GM19324 (cell line): ENCODE data around the gene VAMP4.
"Not testable (repeated sequence)": the region's sequence is repeated elsewhere in the genome, so short reads cannot be mapped to it uniquely, and the experiment has no call there.

Source experiments
- ATAC-seq: cut with Tn5 transposase; IDR thresholded peaks from one replicate; pipeline ENCODE4 v1.9.1; 2021; ENCODE audit warnings: mild to moderate bottlenecking, moderate library complexity; ENCODE audit not compliant: unreplicated experiment, low FRiP score

VAMP4 gene

DNA sequence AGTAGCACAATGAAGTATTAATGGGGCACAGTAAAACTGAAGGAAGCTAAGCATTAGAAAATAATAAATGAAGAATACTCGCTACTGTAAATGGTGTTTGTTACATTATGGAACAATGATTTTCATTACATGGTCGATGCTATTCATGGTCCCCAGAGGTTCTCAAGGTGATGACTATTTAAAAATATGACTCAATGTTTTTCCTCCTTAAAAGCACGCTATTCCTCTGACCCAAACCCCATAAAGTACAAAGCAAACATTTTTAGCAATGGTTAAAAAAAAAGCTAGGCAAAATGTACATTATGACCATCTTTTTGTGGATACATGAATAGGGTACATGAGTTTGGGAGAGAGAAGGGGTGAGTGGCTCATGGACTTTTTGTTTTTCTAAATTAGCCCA lies 34.3 kb downstream of the VAMP4 start:
- no peak for ATAC-seq

DNA sequence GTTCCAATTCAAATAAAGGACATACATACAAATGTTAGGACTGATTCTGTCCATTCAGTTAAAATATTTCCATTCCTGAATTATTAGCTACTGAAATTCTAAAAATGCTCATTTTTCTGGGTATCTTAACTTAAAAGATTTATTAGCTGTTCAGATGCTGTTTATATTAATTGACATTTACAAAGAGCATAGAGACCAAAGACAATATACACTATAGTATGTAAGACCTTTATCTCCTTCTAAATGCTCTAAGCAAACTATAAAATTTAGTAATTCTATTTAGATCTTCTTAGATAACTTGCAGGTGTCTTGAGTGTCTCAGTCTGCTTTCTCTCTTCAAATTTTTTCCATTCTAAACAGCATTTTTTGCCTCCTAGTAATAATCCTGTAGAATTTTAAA lies 39.3 kb downstream of the VAMP4 start:
- ATAC-seq = no peak

DNA sequence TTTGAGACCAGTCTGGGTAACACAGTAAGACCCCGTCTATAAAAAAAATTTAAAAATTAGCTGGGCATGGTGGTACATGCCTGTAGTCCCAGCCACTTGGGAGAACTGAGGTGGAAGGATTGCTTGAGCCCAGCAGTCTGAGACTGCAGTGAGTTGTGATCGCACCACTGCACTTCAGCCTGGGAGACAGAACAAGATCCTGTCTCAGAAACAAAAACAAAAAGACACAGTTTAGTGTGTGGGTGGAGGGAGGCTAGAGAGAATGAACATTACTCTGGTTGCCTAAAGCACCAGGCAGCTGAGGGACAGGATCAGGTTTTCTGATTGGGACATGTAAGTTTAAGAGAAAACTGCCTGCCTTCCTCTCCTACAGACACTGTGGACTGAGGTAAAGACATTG lies 42.3 kb downstream of the VAMP4 start:
- no peak for ATAC-seq

GRCh38 chr1:171695772-171696171 lies 46.1 kb downstream of the VAMP4 start:
- not testable (repeated sequence) for ATAC-seq

- ATAC-seq = not testable (repeated sequence)
Observed at GRCh38 chr1:171693541-171693940, 48.3 kb downstream of the VAMP4 start.

DNA sequence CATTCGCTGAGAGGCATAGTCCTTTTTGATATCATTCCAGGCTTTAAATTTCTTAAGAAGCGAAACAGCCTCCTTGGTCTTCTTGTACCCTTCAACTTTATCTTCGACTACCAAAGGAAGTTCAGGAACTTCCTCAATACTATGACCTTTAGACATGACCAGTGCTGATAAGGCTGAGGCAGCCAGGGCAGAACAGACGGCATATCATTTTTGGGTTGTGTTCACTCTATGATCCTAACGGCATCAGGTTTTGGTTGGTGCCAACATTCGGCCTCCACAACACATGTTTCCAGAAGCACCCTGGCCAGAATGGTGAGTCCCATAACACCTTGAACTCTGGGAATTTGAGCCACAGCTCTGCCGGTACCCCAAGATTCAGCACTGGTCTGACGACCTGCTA lies 58.0 kb downstream of the VAMP4 start:
- ATAC-seq = no peak

DNA sequence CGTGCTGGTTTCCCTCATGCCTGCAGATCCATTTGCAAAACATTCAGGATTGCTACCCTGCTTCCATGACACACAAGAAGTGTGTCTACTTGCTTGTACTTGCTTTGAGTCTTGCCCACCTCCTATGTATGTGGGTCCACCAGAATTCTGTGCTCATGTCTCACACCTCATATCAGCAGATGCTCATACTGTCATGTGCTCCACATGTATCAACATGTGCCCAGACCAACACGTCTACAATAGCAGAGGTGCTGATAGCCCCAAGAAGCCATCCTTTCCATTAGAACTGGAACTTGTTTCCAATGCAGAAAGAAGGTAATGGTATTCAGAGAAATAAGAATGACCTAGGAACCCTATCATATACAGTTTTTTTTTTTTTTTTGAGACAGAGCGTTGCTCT lies 61.5 kb downstream of the VAMP4 start:
- no peak for ATAC-seq

DNA sequence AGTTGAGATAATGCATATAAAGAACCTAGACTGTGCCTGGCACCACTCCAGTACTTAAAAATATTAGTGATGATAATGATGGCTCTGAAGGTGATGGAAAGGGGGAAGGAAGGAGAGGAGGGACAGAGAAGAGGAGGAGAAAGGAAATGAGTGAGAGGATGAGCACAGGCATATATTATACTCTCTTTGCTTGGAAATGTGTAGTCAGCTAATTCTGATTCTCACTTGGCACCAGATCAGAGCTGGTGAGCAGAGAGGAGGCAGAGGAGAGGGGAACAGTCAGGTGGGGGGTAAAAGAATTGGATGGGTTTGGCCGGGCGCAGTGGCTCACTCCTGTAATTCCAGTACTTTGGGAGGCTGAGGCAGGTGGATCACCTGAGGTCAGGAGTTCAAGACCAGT lies 65.0 kb downstream of the VAMP4 start:
- no peak for ATAC-seq

GRCh38 chr1:171674431-171675405 lies 67.1 kb downstream of the VAMP4 start:
- ATAC-seq = no peak

- ATAC-seq = no peak
Observed at GRCh38 chr1:171670739-171671138, 71.1 kb downstream of the VAMP4 start.

DNA sequence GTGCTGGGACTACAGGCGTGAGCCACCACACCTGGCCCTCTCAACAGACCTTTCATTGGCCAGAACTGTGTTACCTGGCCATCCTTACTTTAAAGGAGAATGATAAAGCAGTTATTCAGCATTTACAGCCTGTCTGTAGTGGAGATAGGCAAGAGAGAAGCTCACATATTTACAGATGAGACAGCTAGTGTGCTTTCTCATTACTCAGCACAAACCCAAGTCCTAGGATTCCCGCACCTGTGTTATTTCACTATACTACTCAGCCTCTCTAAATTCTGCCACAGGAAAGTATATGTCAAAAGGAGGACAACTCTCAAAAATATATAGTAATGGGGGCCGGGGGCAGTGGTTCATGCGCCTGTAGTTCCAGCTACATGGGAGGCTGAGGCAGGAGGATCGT lies 73.5 kb downstream of the VAMP4 start:
- ATAC-seq = no peak

DNA sequence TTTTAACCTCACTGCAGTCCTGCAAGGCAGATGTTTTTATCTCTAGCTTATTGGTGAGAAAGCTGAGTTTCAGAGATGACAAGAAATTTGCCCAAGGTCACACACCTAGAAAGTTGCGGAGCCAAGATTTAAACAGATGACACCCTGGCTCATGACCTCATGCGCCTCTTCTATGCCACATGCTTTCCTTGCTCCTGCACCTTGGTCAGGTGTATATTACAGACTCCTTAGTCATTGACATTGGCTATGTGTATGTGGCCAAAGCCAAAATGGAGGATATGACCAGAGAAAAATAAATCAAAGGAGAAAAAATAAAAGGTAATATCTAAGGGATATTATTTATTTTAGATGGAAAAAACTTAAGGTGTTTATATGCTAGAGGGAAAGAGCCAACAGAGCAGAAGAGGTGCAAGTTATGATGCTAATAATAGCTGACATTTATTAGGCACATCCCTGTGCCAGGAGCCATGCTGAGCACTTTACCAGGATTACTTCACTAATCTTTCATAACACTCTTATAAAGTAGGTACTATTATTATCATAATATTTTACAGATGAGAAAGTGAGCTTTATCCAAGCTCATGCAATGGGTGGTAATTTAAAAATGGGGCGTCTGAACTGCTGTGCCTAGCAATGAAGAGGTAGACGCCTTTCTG lies 75.6 kb downstream of the VAMP4 start:
- no peak for ATAC-seq

DNA sequence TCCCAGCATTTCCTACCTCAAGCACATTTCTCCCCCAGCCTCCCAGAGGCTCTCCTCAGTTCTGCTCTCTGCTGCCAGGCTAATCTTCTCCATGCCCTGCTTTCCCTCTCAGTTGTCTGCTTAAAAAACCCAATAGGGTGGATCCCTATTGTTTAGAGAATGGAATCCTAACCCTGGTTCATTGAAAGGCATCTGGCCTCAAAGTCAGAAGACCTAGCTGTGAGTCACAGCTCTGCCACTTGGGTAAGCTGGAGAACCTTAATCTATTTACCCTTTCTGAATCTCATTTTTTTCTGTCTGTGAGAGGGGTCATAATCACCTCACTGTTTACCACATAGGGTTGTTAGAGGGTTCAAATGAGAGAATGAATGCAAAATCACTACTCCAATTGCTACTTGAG lies 76.9 kb downstream of the VAMP4 start:
- no peak for ATAC-seq

GRCh38 chr1:171663854-171664575 lies 77.8 kb downstream of the VAMP4 start:
- ATAC-seq = no peak

GRCh38 chr1:171663036-171663853 lies 78.6 kb downstream of the VAMP4 start:
- no peak for ATAC-seq

GRCh38 chr1:171661076-171661650 lies 80.7 kb downstream of the VAMP4 start:
- ATAC-seq = no peak

DNA sequence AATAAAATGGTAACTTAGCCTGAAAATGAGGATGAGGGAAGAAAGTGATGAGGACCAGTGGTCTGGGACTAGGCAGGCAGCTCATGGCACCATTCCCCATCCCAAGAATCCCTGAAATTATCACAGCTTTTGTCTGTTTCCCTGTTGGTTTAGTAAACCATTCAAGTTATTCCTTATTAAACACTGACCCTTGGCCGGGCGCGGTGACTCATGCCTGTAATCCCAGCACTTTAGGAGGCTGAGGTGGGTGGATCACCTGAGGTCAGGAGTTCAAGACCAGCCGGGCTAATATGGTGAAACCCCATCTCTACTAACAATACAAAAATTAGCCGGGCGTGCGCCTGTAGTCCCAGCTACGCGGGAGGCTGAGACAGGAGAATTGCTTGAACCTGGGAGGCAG lies 85.7 kb downstream of the VAMP4 start:
- not testable (repeated sequence) for ATAC-seq

DNA sequence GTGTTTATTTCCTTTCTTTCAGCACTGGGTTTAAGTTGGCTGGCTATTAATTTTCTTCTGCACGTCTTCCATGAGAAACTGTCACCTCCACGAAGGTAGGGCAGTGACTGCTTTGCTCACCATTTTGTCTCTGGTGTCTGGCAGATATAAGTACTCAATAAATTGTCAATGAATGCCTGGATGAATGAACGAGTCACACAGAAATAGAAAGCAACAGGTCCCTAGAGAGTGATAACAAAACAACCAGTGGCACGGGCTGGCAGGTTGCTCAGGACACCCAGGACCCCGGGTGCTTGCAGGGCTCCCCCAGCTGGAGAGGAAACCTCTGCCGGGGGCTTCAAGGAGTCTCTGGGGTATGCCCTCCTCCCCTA lies 86.1 kb downstream of the VAMP4 start:
- ATAC-seq = no peak

DNA sequence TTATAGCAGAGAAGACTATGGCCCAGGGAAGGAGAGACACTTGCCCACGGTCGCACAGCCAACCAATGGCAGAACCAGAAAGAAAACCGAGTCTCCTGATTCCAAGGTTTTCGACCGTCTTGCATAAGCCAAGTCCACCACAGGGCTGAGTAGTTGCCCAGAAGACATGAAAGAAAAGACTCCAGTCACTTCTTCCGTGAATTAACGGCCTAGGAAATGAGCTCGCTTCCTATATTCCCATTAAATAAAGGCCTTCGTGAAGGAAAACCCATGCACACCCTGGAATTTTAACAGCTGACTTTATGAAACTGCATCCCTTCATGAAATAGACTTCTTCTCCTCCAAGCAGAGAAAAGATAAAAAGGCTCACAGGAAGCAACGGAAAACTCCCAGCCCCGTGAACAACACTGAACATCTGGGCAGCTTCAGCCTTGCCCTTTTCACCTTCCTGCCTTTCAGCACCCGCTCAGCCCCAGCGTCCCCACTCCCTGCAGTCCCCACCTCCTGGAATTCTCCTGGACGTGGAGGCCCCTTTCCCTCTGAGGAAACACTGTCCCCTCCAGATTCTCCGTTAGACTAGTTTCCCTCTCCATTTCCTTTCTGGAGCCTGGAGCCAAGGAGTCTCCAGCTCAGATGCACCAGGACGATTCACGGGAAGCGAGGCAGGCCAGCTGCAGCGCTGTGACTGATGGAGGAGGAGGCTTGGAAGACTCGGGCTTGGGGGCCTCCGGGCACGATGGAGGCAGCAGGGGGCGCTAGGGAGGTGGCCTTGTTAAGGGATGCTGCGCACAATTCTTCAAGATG lies 86.7 kb downstream of the VAMP4 start:
- ATAC-seq = no peak
